Parathyroid adenoma (tissue), 2 donors: ENCODE measurements around the gene ITPR1.

ENCODE experiments used
- H2AFZ ChIP-seq: fragments of 300-600 bp; sonication (generic); one replicate; pipeline ENCODE4 v1.7.0; 2017; ENCODE audit warnings: antibody characterized with exemption, mild to moderate bottlenecking
- H3K27ac ChIP-seq: fragments of 300-600 bp; sonication (generic); one replicate; pipeline ENCODE4 v1.7.0; 2017
- H3K27me3 ChIP-seq: fragments of 300-600 bp; sonication (generic); one replicate; pipeline ENCODE4 v1.7.0; 2017; ENCODE audit warnings: low read length; ENCODE audit not compliant: control insufficient read depth, insufficient read depth
- H3K36me3 ChIP-seq: fragments of 300-600 bp; sonication (generic); one replicate; pipeline ENCODE4 v1.7.0; 2017; ENCODE audit warnings: low read length; ENCODE audit not compliant: control insufficient read depth, insufficient read depth
- H3K4me1 ChIP-seq: fragments of 300-600 bp; sonication (generic); one replicate; pipeline ENCODE4 v1.7.0; 2017; ENCODE audit warnings: control low read depth
- H3K4me2 ChIP-seq: fragments of 300-600 bp; sonication (generic); one replicate; pipeline ENCODE4 v1.7.0; 2017; ENCODE audit warnings: low read length
- H3K4me3 ChIP-seq: fragments of 300-600 bp; sonication (generic); one replicate; pipeline ENCODE4 v1.7.0; 2017; ENCODE audit warnings: low read depth, low read length
- H3K79me2 ChIP-seq: fragments of 300-600 bp; sonication (generic); one replicate; pipeline ENCODE4 v1.7.0; 2017; ENCODE audit warnings: control low read depth
- H3K9ac ChIP-seq: fragments of 300-600 bp; sonication (generic); one replicate; pipeline ENCODE4 v1.7.0; 2017; ENCODE audit warnings: mild to moderate bottlenecking
- H3K9me3 ChIP-seq: fragments of 300-600 bp; sonication (generic); one replicate; pipeline ENCODE4 v1.7.0; 2017; ENCODE audit warnings: low read length; ENCODE audit not compliant: control insufficient read depth
- TF ChIP-seq, protein P1 (sequence below): fragments of 300-600 bp; sonication (generic); IDR thresholded peaks from one replicate; pipeline ENCODE4 v1.7.0; 2017; ENCODE audit warnings: antibody characterized with exemption, mild to moderate bottlenecking
- donor health status: primary hyperparathyroidism.

Gene ITPR1

DNA sequence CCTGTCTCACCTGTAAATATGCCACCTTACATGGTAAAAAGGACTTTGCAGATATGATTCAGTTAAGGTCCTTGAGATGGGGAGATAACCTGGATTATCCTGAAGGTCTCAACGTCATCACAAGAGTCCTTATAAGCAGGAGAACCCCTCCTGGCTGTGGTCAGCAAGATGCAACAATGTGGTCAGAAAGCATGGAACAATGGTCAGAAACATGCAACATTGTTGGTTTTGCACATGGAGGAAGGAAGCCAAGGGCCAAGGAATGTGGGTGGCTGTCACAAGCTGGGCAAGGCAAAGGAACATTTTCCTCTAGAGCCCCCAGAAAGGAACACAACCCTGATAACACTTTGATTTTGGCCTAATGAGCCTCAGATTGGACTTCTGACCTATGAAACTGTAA is 16.7 kb upstream of the ITPR1 start:
- no peaks in the 10 kb centered on the region for H3K27me3 ChIP-seq
- TF ChIP-seq, protein P1, sequence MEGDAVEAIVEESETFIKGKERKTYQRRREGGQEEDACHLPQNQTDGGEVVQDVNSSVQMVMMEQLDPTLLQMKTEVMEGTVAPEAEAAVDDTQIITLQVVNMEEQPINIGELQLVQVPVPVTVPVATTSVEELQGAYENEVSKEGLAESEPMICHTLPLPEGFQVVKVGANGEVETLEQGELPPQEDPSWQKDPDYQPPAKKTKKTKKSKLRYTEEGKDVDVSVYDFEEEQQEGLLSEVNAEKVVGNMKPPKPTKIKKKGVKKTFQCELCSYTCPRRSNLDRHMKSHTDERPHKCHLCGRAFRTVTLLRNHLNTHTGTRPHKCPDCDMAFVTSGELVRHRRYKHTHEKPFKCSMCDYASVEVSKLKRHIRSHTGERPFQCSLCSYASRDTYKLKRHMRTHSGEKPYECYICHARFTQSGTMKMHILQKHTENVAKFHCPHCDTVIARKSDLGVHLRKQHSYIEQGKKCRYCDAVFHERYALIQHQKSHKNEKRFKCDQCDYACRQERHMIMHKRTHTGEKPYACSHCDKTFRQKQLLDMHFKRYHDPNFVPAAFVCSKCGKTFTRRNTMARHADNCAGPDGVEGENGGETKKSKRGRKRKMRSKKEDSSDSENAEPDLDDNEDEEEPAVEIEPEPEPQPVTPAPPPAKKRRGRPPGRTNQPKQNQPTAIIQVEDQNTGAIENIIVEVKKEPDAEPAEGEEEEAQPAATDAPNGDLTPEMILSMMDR: no peak
- H3K9me3 ChIP-seq: no peaks in the 10 kb centered on the region
- H3K4me2 ChIP-seq: no peak overlapping the region
- H3K27ac ChIP-seq: no peak overlapping the region
- no peak overlapping the region for H3K4me3 ChIP-seq
- H2AFZ ChIP-seq: no peak overlapping the region
- H3K79me2 ChIP-seq: no peaks in the 10 kb centered on the region
- H3K9ac ChIP-seq: no peak overlapping the region
- peaks cover 4% of the 10 kb centered on the region for H3K4me1 ChIP-seq
- H3K36me3 ChIP-seq: no peaks in the 10 kb centered on the region

DNA sequence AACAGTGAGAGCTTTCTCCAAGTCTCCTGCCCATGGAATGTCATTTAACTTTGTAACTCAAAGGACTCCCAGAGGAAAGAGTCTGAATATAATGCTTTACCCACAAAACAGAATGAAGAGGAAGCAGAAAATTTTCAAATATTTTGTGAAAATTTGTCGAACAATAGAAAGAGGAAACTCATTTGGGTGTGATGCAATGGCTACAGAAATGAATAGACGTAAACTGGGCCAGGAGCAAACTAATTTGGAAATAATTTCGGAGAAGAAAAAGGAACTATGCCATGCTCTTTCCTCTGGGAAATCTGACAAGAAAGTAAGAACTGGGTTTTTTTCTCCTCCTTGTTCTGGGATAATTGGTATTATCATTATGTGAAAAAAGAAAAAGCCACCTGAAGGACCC is 14.9 kb upstream of the ITPR1 start:
- Histone ChIP-seq H3K4me3 (no peak overlapping the region), H3K79me2 (no peaks in the 10 kb centered on the region), H3K4me1 (no peaks in the 10 kb centered on the region), H3K27me3 (no peaks in the 10 kb centered on the region), H3K4me2 (no peak overlapping the region), H2AFZ (no peak overlapping the region), H3K9ac (no peak overlapping the region), H3K9me3 (no peaks in the 10 kb centered on the region), H3K36me3 (no peaks in the 10 kb centered on the region), H3K27ac (no peak overlapping the region)
- TF ChIP-seq, protein P1: no peak

DNA sequence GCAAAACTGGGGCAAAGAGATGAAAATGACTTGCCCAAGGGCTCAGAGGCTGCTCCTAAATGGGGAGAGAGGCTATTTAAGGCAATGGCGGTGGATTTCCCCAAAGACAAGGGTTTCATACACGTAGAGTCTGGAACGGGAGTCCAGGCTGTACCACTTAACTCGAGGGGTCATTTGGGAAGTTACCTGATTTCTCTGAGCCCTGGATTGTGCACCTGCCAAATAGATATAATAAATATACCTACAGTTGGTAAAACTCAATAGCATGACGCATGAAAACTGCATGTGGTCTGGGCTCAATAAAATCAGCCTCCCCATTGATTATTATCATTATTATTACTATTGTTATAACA is 1.3 kb upstream of the ITPR1 start:
- peak overlapping the region; percentile 86 for H3K4me2 ChIP-seq
- H3K27me3 ChIP-seq: no peaks in the 10 kb centered on the region
- TF ChIP-seq, protein P1: no peak
- no peak overlapping the region for H3K9ac ChIP-seq
- peak overlapping the region; percentile 93 for H3K4me3 ChIP-seq
- no peak overlapping the region for H3K27ac ChIP-seq
- H3K9me3 ChIP-seq: no peaks in the 10 kb centered on the region
- H3K4me1 ChIP-seq: peaks cover 8% of the 10 kb centered on the region
- H3K79me2 ChIP-seq: peaks cover 2% of the 10 kb centered on the region
- no peaks in the 10 kb centered on the region for H3K36me3 ChIP-seq
- peak overlapping the region; percentile 90 for H2AFZ ChIP-seq

DNA sequence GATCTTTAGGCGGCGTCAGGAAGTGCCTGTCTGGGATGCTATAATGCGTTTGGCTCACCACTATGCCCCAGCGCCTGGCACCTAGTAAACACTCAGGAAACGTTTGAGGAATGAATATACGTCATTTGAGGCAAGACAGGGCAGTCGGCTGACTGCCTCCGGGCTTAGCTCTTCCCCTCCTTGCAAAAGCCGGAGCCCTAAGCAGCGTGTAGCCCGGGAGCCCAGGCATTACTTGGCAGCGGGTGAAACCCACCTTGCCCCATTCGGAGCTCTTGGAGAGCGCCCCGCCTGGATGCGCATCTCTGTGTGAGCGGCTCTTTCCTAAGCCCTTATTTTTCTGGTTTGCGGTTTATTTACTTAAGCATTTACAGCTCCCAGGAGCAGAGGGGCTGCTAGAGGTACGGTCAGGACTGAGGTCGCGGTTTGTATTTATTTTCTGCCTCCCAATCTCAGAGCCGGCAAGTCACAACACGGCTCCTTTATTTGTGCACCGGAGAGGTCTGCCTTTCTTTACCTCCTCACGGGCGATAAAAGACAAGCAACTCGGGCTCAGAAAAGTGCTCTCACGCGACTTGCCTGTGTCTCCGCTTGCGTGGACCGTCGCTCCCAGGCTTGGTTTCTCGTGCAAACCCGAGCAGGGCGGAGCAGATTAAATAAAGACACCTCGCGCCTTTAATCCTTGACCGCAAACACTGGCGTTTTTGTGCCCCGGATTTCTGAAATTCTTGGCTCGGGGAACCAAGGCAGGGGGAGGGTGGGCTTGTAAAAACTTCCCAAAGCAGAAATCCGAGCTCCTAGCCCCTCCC is 737 bp upstream of the ITPR1 start:
- Histone ChIP-seq H3K4me2 (peak overlapping the region; percentile 86), H3K4me1 (peaks cover 8% of the 10 kb centered on the region), H3K4me3 (peak overlapping the region; percentile 93), H3K36me3 (no peaks in the 10 kb centered on the region), H2AFZ (peak overlapping the region; percentile 90), H3K79me2 (peaks cover 2% of the 10 kb centered on the region), H3K9me3 (no peaks in the 10 kb centered on the region), H3K9ac (peak overlapping the region; percentile 78), H3K27ac (peak overlapping the region; percentile 91), H3K27me3 (no peaks in the 10 kb centered on the region)
- TF ChIP-seq, protein P1: no peak
